ENCODE results near the gene USP26.

The USP26 gene

GRCh38 chrX:133033010-133033409, 63.9 kb downstream of the USP26 start:
- TF ChIP-seq, protein P1, sequence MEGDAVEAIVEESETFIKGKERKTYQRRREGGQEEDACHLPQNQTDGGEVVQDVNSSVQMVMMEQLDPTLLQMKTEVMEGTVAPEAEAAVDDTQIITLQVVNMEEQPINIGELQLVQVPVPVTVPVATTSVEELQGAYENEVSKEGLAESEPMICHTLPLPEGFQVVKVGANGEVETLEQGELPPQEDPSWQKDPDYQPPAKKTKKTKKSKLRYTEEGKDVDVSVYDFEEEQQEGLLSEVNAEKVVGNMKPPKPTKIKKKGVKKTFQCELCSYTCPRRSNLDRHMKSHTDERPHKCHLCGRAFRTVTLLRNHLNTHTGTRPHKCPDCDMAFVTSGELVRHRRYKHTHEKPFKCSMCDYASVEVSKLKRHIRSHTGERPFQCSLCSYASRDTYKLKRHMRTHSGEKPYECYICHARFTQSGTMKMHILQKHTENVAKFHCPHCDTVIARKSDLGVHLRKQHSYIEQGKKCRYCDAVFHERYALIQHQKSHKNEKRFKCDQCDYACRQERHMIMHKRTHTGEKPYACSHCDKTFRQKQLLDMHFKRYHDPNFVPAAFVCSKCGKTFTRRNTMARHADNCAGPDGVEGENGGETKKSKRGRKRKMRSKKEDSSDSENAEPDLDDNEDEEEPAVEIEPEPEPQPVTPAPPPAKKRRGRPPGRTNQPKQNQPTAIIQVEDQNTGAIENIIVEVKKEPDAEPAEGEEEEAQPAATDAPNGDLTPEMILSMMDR (IDR thresholded peaks at IDR 0.05; ENCODE audit: insufficient read depth, low read depth, low read length, missing control alignments) = no peak
- no peak for DNase-seq (ENCODE audit: low read depth)
- H3K4me3 ChIP-seq (ENCODE audit: low read length) = no peak overlapping the region

DNA sequence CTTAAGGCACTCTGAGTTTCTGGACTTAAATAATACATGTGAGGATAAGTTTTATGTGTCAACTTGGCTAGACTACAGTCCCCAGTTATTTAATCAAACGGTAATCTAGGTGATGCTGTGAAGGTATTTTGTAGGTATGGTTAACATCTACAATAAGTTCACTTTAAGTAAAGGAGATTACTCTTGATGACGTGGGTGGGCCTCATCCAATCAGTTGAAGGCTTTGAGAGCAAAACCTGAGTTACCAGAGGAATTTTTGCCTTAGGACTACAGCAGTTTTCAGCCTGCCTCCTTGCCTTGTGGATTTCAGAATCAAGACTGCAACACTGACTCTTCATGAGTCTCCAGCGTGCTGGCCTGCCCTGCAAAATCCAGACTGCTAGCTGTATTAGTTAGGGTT, 78.7 kb downstream of the USP26 start:
- DNase-seq (ENCODE audit: low read depth) = no peak
- TF ChIP-seq, protein P1 (IDR thresholded peaks at IDR 0.05; ENCODE audit: insufficient read depth, low read depth, low read length, missing control alignments) = no peak
- no peak overlapping the region for H3K4me3 ChIP-seq (ENCODE audit: low read length)

DNA sequence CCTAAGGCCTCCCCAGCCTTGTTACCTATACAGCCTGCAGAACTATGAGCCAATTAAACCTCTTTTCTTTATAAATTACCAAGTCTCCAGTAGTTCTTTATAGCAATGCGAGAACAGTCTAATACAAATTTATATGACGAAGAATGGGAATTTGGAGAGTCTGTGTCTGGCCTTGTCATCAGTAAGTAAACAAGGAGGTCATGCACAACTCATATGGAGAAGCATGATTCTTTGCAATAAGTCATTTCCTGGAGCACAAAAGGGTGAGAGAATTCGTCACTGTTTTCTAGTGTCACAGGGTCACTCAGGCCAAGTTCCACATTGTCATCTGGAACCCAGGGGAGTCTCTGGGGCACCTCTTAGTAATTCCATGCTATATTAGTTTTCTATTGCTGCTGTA, 89.5 kb downstream of the USP26 start:
- TF ChIP-seq, protein P1 (IDR thresholded peaks at IDR 0.05; ENCODE audit: insufficient read depth, low read depth, low read length, missing control alignments) = no peak
- no peak overlapping the region for H3K4me3 ChIP-seq (ENCODE audit: low read length)
- DNase-seq (ENCODE audit: low read depth) = no peak

- TF ChIP-seq, protein P1 (IDR thresholded peaks at IDR 0.05; ENCODE audit: insufficient read depth, low read depth, low read length, missing control alignments) = no peak
- H3K4me3 ChIP-seq (ENCODE audit: low read length) = no peak overlapping the region
- DNase-seq (ENCODE audit: low read depth) = no peak
Measured at GRCh38 chrX:133005616-133006015, 91.3 kb downstream of the USP26 start.

DNA sequence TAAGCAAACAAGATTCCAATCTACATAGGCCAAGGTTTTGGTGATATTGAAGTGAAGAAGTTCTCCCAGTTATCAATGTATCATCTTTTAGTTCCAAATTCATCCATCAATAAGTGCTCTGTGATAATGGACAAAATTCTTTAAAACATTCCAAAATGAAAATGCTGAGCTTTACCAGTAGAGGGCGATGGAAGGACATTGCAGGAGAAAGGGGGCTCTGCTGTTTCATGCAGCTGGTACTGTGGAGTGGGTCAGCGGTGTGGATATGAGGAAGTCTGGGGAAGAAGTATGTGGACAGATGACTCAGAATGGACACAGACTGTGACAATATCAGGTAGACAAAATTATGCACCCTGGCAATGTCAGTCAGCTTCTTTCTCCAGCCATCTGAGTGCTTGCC, 91.9 kb downstream of the USP26 start:
- H3K4me3 ChIP-seq (ENCODE audit: low read length) = no peak overlapping the region
- peak; percentile 2 for DNase-seq (ENCODE audit: low read depth)
- TF ChIP-seq, protein P1 (IDR thresholded peaks at IDR 0.05; ENCODE audit: insufficient read depth, low read depth, low read length, missing control alignments) = peak; percentile 63

DNA sequence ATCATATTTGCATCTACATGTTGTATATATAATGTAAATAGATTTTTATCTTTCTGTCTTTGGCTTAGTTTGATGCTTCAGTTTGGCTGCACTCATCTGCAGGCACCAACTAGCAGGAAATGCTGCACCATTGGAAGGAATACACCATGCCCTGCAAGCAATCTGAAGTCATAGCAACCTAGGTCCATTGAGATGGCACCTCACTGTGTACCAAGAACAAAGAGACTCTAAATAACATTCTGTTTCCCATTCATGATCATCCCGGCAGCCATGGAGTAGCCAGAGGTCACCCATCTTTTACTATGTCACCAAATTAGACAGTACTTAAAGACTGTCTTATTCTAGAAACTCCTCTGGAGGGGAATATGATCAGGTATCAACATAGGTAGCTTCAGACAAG, 97.7 kb downstream of the USP26 start:
- no peak overlapping the region for H3K4me3 ChIP-seq (ENCODE audit: low read length)
- no peak for DNase-seq (ENCODE audit: low read depth)
- TF ChIP-seq, protein P1 (IDR thresholded peaks at IDR 0.05; ENCODE audit: insufficient read depth, low read depth, low read length, missing control alignments) = no peak

GRCh38 chrX:132990835-132991234, 106.1 kb downstream of the USP26 start:
- no peak for DNase-seq (ENCODE audit: low read depth)
- H3K4me3 ChIP-seq (ENCODE audit: low read length) = no peak overlapping the region
- TF ChIP-seq, protein P1 (IDR thresholded peaks at IDR 0.05; ENCODE audit: insufficient read depth, low read depth, low read length, missing control alignments) = no peak
